Fibroblast of villous mesenchyme (primary cell): Measurements from ENCODE around the gene SLCO4C1. TPM values are rescaled to one million over a fixed set of nuclear protein-coding genes. Genes with fewer than 3 reads are reported as not detected.

ENCODE experiments used
- DNase-seq: peaks from one replicate; pipeline ENCODE4 v3.0.0-alpha.2; 2010; ENCODE audit warnings: low read depth
- H3K4me3 ChIP-seq: 2 replicates; pipeline ENCODE4 v1.5.1; 2011; ENCODE audit warnings: low read depth, mild to moderate bottlenecking, low read length
- total RNA-seq: library from RNA; depleted of rRNA; stranded (reverse); fragments of >200 nt; gene quantifications from 2 replicates; pipeline ENCODE4 v1.2.3, GENCODE V29; 2012
- TF ChIP-seq, protein P1 (sequence below): IDR thresholded peaks from 2 replicates; pipeline ENCODE4 v1.5.1; 2012; ENCODE audit warnings: low read depth, mild to moderate bottlenecking, low read length; ENCODE audit not compliant: insufficient read depth

The SLCO4C1 gene
- total RNA-seq, 1 donor = under 0.01 TPM

- TF ChIP-seq, protein P1, sequence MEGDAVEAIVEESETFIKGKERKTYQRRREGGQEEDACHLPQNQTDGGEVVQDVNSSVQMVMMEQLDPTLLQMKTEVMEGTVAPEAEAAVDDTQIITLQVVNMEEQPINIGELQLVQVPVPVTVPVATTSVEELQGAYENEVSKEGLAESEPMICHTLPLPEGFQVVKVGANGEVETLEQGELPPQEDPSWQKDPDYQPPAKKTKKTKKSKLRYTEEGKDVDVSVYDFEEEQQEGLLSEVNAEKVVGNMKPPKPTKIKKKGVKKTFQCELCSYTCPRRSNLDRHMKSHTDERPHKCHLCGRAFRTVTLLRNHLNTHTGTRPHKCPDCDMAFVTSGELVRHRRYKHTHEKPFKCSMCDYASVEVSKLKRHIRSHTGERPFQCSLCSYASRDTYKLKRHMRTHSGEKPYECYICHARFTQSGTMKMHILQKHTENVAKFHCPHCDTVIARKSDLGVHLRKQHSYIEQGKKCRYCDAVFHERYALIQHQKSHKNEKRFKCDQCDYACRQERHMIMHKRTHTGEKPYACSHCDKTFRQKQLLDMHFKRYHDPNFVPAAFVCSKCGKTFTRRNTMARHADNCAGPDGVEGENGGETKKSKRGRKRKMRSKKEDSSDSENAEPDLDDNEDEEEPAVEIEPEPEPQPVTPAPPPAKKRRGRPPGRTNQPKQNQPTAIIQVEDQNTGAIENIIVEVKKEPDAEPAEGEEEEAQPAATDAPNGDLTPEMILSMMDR = no peak
- no peak for DNase-seq
- H3K4me3 ChIP-seq = no peak overlapping the region
Observed at GRCh38 chr5:102277144-102277543, 18.9 kb downstream of the SLCO4C1 start.

DNA sequence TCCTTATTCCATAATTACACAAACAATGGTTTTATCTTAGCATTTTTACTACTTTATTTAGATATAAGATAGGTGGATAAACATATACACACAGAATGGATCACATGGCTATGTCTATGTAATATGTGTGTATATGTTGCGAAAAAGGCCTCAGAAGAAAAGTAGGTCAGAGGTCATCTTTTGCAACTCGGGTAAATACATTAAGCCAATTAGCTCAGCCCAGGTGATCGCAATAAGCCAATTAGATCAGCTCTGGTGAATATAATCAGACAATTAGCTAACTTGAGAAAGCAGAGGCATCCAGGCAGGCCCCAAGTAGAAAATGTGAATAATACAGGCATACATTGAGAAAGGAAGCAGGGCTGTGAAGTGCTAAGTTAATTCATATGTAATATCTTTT is 24.3 kb downstream of the SLCO4C1 start:
- H3K4me3 ChIP-seq = no peak overlapping the region
- TF ChIP-seq, protein P1 = no peak
- no peak for DNase-seq

GRCh38 chr5:102270036-102270435 is 26.0 kb downstream of the SLCO4C1 start:
- TF ChIP-seq, protein P1 = no peak
- no peak overlapping the region for H3K4me3 ChIP-seq
- DNase-seq = no peak

- no peak for DNase-seq
- H3K4me3 ChIP-seq = no peak overlapping the region
- TF ChIP-seq, protein P1 = no peak
Observed at GRCh38 chr5:102262688-102263087, 33.4 kb downstream of the SLCO4C1 start.

DNA sequence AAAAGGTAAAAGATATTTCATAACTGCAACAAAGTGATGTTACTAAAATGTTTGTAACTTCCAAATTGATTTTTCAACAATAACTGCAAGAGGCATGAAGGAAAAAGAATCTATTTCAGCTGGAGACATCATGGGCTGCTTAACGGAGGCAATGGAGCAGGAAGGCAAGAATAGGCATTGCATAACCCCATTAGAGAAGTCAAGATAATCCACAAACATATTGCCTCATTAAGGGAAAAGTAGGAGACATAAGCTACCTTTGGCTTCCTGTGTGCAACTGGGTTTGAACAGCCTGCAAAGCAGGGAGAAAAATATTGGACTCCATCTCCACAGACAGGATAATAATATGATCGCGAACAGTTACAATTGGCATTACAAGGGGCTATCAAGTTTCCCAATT is 46.7 kb downstream of the SLCO4C1 start:
- no peak for DNase-seq
- H3K4me3 ChIP-seq = no peak overlapping the region
- TF ChIP-seq, protein P1 = no peak

DNA sequence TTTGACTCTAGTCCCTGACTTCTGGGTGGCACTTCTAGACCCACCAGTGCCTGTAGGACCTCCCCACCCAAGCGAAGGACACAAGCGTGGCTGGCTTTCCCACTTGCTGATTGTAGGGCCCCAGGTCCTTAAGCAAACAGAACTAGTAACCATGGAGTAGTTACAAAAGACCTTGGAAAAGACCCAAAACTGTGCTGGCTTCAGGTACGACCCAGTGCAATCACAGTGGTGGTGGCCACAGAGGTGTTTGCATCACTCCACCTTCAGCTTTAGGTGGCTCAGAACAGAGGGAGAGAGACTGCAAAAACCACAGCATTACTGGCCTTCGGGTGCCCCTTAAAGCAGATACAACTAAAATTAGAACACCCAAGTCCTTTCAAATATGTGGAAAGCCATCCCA is 52.9 kb downstream of the SLCO4C1 start:
- H3K4me3 ChIP-seq = no peak overlapping the region
- TF ChIP-seq, protein P1 = no peak

GRCh38 chr5:102241809-102242421 is 54.2 kb downstream of the SLCO4C1 start:
- no peak for DNase-seq
- no peak overlapping the region for H3K4me3 ChIP-seq
- TF ChIP-seq, protein P1 = no peak

More for the DNA sequence above, 52.9 kb downstream of the SLCO4C1 start:
- DNase-seq = no peak
